Endothelial cell of umbilical vein (primary cell): ENCODE measurements around the gene BRD1. TPM values are rescaled to one million over a fixed set of nuclear protein-coding genes. Genes with fewer than 3 reads are reported as not detected.

Experiments used
- BruUV-seq: library from RNA; stranded (reverse); fragments of 400-500 nt; replicated peaks from 2 replicates; lab custom pipeline; 2021; lab: Mats Ljungman, UMichigan
- CTCF ChIA-PET: fragments of 300-600, 350-600 bp; sonication (Branson Sonifier 250); formaldehyde crosslinking; loops from one replicate; lab custom pipeline; 2021; ENCODE audit warnings: antibody characterized with exemption, inconsistent platforms; lab: Charles Lee
- POLR2A ChIA-PET: fragments of 300-600, 350-600 bp; sonication (Branson Sonifier 250); formaldehyde crosslinking; loops from one replicate; lab custom pipeline; 2021; ENCODE audit warnings: antibody characterized with exemption, inconsistent platforms; lab: Charles Lee
- DNase-seq: peaks from one replicate; pipeline ENCODE4 v3.0.0-alpha.2; 2011; ENCODE audit warnings: low read depth, low spot score
- FAIRE-seq: peaks from 2 replicates; lab custom pipeline; 2011; peaks lifted over from hg19 to GRCh38; lab: Jason Lieb, UNC
- H2AFZ ChIP-seq: 2 replicates; pipeline ENCODE4 v1.6.0; 2012; ENCODE audit warnings: low read depth, low read length, control low read depth, inconsistent platforms
- H3K27ac ChIP-seq: 2 replicates; pipeline ENCODE4 v1.5.1; 2011; ENCODE audit warnings: low read depth, mild to moderate bottlenecking, control low read depth, low read length, moderate library complexity; ENCODE audit not compliant: insufficient read depth
- H3K27me3 ChIP-seq, 2 experiments: 2 replicates each; pipeline versions ENCODE4 v1.6.0 to v1.6.1; 2011; ENCODE audit warnings: low read length in 2 of 2, mixed read lengths in 1 of 2; ENCODE audit not compliant: control insufficient read depth in 2 of 2, insufficient read depth in 2 of 2
- H3K36me3 ChIP-seq, 2 experiments: 2 replicates in 1 of 2; 3 replicates in 1 of 2; pipeline ENCODE4 v1.5.1; 2011; ENCODE audit warnings: low read length in 2 of 2, mild to moderate bottlenecking in 1 of 2, moderate library complexity in 1 of 2; ENCODE audit not compliant: control insufficient read depth in 2 of 2, insufficient read depth in 2 of 2; ENCODE audit errors: extremely low read depth in 1 of 2
- H3K4me1 ChIP-seq: 3 replicates; pipeline ENCODE4 v1.5.1; 2011; ENCODE audit warnings: mild to moderate bottlenecking, low read length; ENCODE audit not compliant: control insufficient read depth, insufficient read depth; ENCODE audit errors: extremely low read depth
- H3K4me2 ChIP-seq: 2 replicates; pipeline ENCODE4 v1.6.1; 2011; ENCODE audit warnings: low read length, control low read depth, mixed read lengths; ENCODE audit not compliant: insufficient read depth
- H3K4me3 ChIP-seq, 3 experiments: fragments of 200-600 bp in 1 of 3; sonication (generic), shearing (Covaris generic) in 1 of 3; replicated peaks in 1 of 3; 2 replicates each; pipeline ENCODE4 v1.5.1; 2011 to 2016; ENCODE audit warnings: control low read depth in 3 of 3, low read length in 3 of 3, mild to moderate bottlenecking in 2 of 3, inconsistent platforms in 1 of 3, low read depth in 1 of 3, moderate library complexity in 1 of 3; ENCODE audit not compliant: insufficient read depth in 1 of 3
- H3K79me2 ChIP-seq: 2 replicates; pipeline ENCODE4 v1.6.0; 2012; ENCODE audit warnings: low read length, inconsistent platforms; ENCODE audit not compliant: control insufficient read depth, insufficient read depth
- H3K9ac ChIP-seq: replicated peaks from 2 replicates; pipeline ENCODE3; 2011; ENCODE audit warnings: low read length, control low read depth; ENCODE audit not compliant: insufficient read depth; ENCODE audit errors: extremely low read depth
- H3K9me1 ChIP-seq: replicated peaks from 3 replicates; pipeline ENCODE4 v1.6.0; 2011; ENCODE audit warnings: mild to moderate bottlenecking, low read length; ENCODE audit not compliant: control insufficient read depth, insufficient read depth; ENCODE audit errors: extremely low read depth
- H3K9me3 ChIP-seq: replicated peaks from 2 replicates; pipeline ENCODE4 v1.5.1; 2012; ENCODE audit warnings: low read length, inconsistent platforms; ENCODE audit not compliant: control insufficient read depth, insufficient read depth
- H4K20me1 ChIP-seq: replicated peaks from 2 replicates; pipeline ENCODE3; 2011; ENCODE audit warnings: mild to moderate bottlenecking, low read length; ENCODE audit not compliant: control insufficient read depth, insufficient read depth; ENCODE audit errors: extremely low read depth
- EZH2 ChIP-seq: IDR thresholded peaks from 2 replicates; pipeline ENCODE4 v1.6.1; 2012; ENCODE audit warnings: borderline replicate concordance, low read depth, mild to moderate bottlenecking, moderate library complexity, low read length, inconsistent platforms; ENCODE audit not compliant: severe bottlenecking
- FOS ChIP-seq: IDR thresholded peaks from 2 replicates; pipeline ENCODE4 v1.6.1; 2011; ENCODE audit warnings: mild to moderate bottlenecking, low read length, moderate library complexity, borderline replicate concordance; ENCODE audit not compliant: insufficient read depth
- GATA2 ChIP-seq: IDR thresholded peaks from 2 replicates; pipeline ENCODE4 v1.7.0; 2011; ENCODE audit warnings: low read depth, mild to moderate bottlenecking, moderate library complexity, mixed read lengths, low read length; ENCODE audit not compliant: insufficient read length, insufficient read depth
- JUN ChIP-seq: IDR thresholded peaks from 2 replicates; pipeline ENCODE4 v1.6.1; 2011; ENCODE audit warnings: borderline replicate concordance, low read depth; ENCODE audit not compliant: insufficient read length, insufficient read depth
- MYC ChIP-seq: IDR thresholded peaks from one replicate; pipeline ENCODE4 v1.6.1; 2011; ENCODE audit warnings: mild to moderate bottlenecking, low read depth, low read length
- POLR2A ChIP-seq: IDR thresholded peaks from 2 replicates; pipeline ENCODE4 v1.6.1; 2012; ENCODE audit warnings: low read depth, mild to moderate bottlenecking, control low read depth, low read length
- POLR2AphosphoS5 ChIP-seq: IDR thresholded peaks from 2 replicates; pipeline ENCODE4 v1.6.1; 2012; ENCODE audit warnings: low read depth, mild to moderate bottlenecking, control low read depth, low read length, moderate library complexity; ENCODE audit not compliant: insufficient read depth
- dilution Hi-C: fragments of 300-500 bp; cut with MboI; formaldehyde crosslinking; loops from one replicate; pipeline ENCODE4 v1.15.0; 2019; ENCODE audit warnings: low sequenced_read_pairs; ENCODE audit not compliant: extremely low pct_ligation_motif_present
- intact Hi-C: fragments of 100-400 bp; cut with micrococcal nuclease; formaldehyde crosslinking; loops from one replicate; pipeline ENCODE4 v1.10.0; 2022
- polyA plus RNA-seq, 4 experiments: library from polyadenylated mRNA; depleted of rRNA in 3 of 4; stranded (reverse) in 3 of 4; unstranded in 1 of 4; fragments of >200 nt; gene quantifications; 2 replicates each; pipeline versions ENCODE4 v1.2.1 to v1.2.3, GENCODE V29; 2011 to 2012; ENCODE audit warnings: missing spikeins in 1 of 4
- total RNA-seq: library from RNA; stranded (reverse); gene quantifications from 2 replicates; pipeline ENCODE4 v1.2.3, GENCODE V29; 2021
- TF ChIP-seq, protein P1 (sequence below), 2 donors: IDR thresholded peaks; 1 replicate in 1 of 2; 2 replicates in 1 of 2; pipeline ENCODE4 v1.5.1; 2011; ENCODE audit warnings: low read length in 2 of 2, mild to moderate bottlenecking in 2 of 2, moderate library complexity in 2 of 2, control low read depth in 1 of 2, inconsistent platforms in 1 of 2, low read depth in 1 of 2; ENCODE audit not compliant: insufficient read depth in 1 of 2; ENCODE audit errors: extremely low read depth in 1 of 2
- TF ChIP-seq, protein P2 (sequence below): IDR thresholded peaks from 2 replicates; pipeline ENCODE4 v1.6.1; 2011; ENCODE audit not compliant: insufficient read depth, insufficient read length

The BRD1 gene
- total and polyA plus RNA-seq, 2 donors (not counting 3 experiments of a cell fraction or from before 2014, with no cell fraction given) = 8.1 to 41.1 TPM

DNA sequence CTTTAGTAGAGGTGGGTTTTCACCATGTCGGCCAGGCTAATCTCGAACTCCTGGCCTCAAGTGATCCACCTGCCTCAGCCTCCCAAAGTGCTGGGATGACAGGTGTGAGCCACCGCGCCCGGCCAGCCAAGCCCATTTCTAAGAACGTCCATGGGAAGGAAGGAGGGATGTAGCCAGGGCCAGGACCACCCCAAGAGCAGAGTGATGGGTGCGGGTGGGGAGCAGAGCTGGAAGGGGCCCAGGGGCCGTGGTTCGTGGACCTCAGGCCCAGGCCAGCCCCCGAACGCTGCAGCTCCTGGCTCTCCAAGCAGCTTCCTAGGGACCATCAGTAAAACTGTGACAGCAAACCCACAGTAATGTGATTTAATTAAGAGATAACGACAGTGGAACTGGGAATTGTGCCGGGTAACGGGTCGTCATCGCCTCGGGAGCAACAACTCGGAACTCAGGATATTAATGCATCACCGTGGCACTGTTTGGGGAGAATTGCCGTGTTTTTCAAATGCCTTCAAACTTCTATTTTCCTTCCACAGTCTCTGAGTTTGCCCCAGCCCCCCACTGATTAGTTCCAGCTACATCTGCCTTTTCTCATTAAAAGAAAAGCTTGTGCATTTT, 74.3 kb downstream of the BRD1 start:
- no peaks in the 10 kb centered on the region for H3K4me1 ChIP-seq
- no peak for TF ChIP-seq POLR2AphosphoS5
- no peak for TF ChIP-seq FOS
- TF ChIP-seq GATA2 = no peak
- TF ChIP-seq MYC = no peak
- TF ChIP-seq, protein P1, sequence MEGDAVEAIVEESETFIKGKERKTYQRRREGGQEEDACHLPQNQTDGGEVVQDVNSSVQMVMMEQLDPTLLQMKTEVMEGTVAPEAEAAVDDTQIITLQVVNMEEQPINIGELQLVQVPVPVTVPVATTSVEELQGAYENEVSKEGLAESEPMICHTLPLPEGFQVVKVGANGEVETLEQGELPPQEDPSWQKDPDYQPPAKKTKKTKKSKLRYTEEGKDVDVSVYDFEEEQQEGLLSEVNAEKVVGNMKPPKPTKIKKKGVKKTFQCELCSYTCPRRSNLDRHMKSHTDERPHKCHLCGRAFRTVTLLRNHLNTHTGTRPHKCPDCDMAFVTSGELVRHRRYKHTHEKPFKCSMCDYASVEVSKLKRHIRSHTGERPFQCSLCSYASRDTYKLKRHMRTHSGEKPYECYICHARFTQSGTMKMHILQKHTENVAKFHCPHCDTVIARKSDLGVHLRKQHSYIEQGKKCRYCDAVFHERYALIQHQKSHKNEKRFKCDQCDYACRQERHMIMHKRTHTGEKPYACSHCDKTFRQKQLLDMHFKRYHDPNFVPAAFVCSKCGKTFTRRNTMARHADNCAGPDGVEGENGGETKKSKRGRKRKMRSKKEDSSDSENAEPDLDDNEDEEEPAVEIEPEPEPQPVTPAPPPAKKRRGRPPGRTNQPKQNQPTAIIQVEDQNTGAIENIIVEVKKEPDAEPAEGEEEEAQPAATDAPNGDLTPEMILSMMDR (IDR thresholded peaks at IDR 0.05; ENCODE audit: extremely low read depth in 1 of 2, insufficient read depth in 1 of 2, low read depth in 1 of 2, low read length in 2 of 2) = no peak
- TF ChIP-seq, protein P2, sequence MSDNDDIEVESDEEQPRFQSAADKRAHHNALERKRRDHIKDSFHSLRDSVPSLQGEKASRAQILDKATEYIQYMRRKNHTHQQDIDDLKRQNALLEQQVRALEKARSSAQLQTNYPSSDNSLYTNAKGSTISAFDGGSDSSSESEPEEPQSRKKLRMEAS = no peak
- no peak for TF ChIP-seq EZH2
- no peak for TF ChIP-seq JUN
- no peak for TF ChIP-seq POLR2A
- no peaks in the 10 kb centered on the region for H3K79me2 ChIP-seq
- H4K20me1 ChIP-seq = no peaks in the 10 kb centered on the region
- H3K4me2 ChIP-seq = no peak overlapping the region
- intact Hi-C loops = no loop called here
- DNase-seq = no peak
- ChIA-PET POLR2A (no interaction called here), CTCF (no interaction called here)
- dilution Hi-C loops = no loop called here
- H3K36me3 ChIP-seq = no peaks in the 10 kb centered on the region
- FAIRE-seq = no peak
- H3K9me1 ChIP-seq = no peaks in the 10 kb centered on the region
- H3K9me3 ChIP-seq = no peaks in the 10 kb centered on the region
- H3K4me3 ChIP-seq = no peak overlapping the region
- H3K27me3 ChIP-seq = no peaks in the 10 kb centered on the region
- H3K27ac ChIP-seq = no peak overlapping the region
- no TSS peak for BruUV-seq
- no peak overlapping the region for H2AFZ ChIP-seq
- H3K9ac ChIP-seq = no peak overlapping the region
